Heart left ventricle (tissue), 13 donors: ENCODE measurements around the gene MBD1.

Source experiments
- POLR2A ChIP-seq, 2 donors: fragments of 450-650 bp; IDR thresholded peaks; one replicate each; pipeline ENCODE4 v1.6.1; 2017; ENCODE audit warnings: antibody characterized with exemption in 2 of 2, mild to moderate bottlenecking in 2 of 2, moderate library complexity in 2 of 2
- TF ChIP-seq, protein P1 (sequence below), 12 donors: fragments of 200-600 bp; sonication (generic) in 4 of 12; IDR thresholded peaks; one replicate each; pipeline versions ENCODE4 v1.5.0 to v1.8.0; 2018 to 2022; ENCODE audit warnings: antibody characterized with exemption in 12 of 12, mild to moderate bottlenecking in 5 of 12
- donor health status: ischemic (EF 13 %, LVEDD 7.1; RV severe dilation, severe dysfunction).
- donor health status: DM: no; HTN: yes; CAD: no.
- donor health status: DM: no; HTN: no; CAD: no.
- donor health status: ischemic (EF 25% LVEDD 6.9; RV normal size, moderate dysfunction).
- donor health status: ischemic (EF 25% LVEDD 5.7; RV mildly dilated, moderate dysfunction).
- donor health status: ischemic (EF 35%, LVEDD 5.7; RV mildly dilated, moderate dysfunction).
- donor health status: nonischemic (EF 11% LVEDD 7.7; RV severe dilation, severe dysfunction).
- donor health status: DM: yes; HTN: yes; CAD: no.
- donor health status: PGD.
- donor health status: ischemic (EF 29% LVEDD 5.4; RV normal size, mild dysfunction).
- donor health status: nonischemic (EF 23%, LVEDD 6.1; RV moderate dilation, normal function).

DNA sequence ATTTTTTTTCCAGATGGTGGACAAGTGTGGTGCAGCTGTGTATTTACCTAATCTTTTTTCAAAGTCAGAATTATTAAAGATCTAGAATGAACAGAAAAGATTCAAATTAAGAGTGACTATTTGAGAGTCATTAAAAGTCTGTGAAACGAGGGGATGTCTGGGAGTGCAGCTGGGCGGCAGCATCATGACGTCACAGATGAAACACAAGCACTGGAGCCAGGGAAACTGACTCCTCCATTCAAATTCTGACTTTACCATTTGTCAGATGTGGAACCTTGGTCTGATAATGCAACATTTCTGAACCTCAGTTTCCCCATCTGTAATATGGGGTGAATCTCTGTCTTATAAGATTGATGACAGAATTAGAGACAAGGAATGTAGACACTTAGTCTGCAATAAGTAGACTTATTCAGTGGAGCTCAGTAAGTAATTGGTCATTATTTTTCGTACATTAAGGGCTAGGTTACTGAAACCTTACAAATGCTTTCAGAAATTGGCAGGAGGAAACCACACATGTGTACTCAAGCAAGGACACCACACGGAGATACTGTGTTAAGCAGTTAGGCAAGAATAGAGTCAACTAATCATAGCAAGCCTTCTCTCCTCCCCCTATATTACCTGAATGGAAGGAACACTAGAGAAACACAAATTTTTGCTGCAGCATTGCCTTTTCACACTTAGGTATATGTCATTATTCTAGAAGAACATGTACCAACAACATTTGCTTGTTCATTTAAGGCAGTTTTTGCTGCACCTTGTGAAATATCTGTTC is 34.0 kb upstream of the MBD1 start:
- TF ChIP-seq, protein P1, sequence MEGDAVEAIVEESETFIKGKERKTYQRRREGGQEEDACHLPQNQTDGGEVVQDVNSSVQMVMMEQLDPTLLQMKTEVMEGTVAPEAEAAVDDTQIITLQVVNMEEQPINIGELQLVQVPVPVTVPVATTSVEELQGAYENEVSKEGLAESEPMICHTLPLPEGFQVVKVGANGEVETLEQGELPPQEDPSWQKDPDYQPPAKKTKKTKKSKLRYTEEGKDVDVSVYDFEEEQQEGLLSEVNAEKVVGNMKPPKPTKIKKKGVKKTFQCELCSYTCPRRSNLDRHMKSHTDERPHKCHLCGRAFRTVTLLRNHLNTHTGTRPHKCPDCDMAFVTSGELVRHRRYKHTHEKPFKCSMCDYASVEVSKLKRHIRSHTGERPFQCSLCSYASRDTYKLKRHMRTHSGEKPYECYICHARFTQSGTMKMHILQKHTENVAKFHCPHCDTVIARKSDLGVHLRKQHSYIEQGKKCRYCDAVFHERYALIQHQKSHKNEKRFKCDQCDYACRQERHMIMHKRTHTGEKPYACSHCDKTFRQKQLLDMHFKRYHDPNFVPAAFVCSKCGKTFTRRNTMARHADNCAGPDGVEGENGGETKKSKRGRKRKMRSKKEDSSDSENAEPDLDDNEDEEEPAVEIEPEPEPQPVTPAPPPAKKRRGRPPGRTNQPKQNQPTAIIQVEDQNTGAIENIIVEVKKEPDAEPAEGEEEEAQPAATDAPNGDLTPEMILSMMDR (IDR thresholded peaks at IDR 0.05), result no peak
- TF ChIP-seq POLR2A (IDR thresholded peaks at IDR 0.05), result no peak
